Psoas muscle (tissue), 8 donors: Measurements from ENCODE around the gene PDZD8. TPM values are rescaled to one million over a fixed set of nuclear protein-coding genes. Genes with fewer than 3 reads are reported as not detected.

Experiments
- ATAC-seq, 4 donors: fragments of 200-7000 bp; cut with Tn5 transposase; one replicate each; pipeline ENCODE4 v1.9.1; 2020; ENCODE audit warnings: moderate library complexity in 3 of 4, mild to moderate bottlenecking in 2 of 4
- DNase-seq, 2 donors: peaks; one replicate each; pipeline ENCODE4 v3.0.0-alpha.2; 2020
- H3K27ac ChIP-seq: fragments of 200-600 bp; one replicate; pipeline ENCODE4 v1.8.0; 2022
- H3K27me3 ChIP-seq, 3 donors: fragments of 200-600 bp in 1 of 3; one replicate each; pipeline versions ENCODE4 v1.6.1 to v1.8.0; 2013 to 2022; ENCODE audit warnings: low read length in 2 of 3, mild to moderate bottlenecking in 2 of 3, moderate library complexity in 1 of 3; ENCODE audit not compliant: insufficient read depth in 3 of 3
- H3K36me3 ChIP-seq, 2 donors: fragments of 200-600 bp in 1 of 2; one replicate each; pipeline versions ENCODE4 v1.6.1 to v1.8.0; 2013 to 2022; ENCODE audit warnings: low read depth in 1 of 2, mild to moderate bottlenecking in 1 of 2, moderate library complexity in 1 of 2; ENCODE audit not compliant: insufficient read depth in 1 of 2
- H3K4me1 ChIP-seq: fragments of 200-600 bp; one replicate; pipeline ENCODE4 v1.8.0; 2022
- H3K4me3 ChIP-seq: fragments of 200-600 bp; one replicate; pipeline ENCODE4 v1.8.0; 2022; ENCODE audit warnings: mild to moderate bottlenecking
- H3K9me3 ChIP-seq: fragments of 200-600 bp; one replicate; pipeline ENCODE4 v1.8.0; 2022
- WGBS, 3 donors: extraction: QIAGEN DNeasy Blood & Tissue Kit; methylation state at CpG; one replicate each; pipeline versions ENCODE4 v1.1.6 to v1.1.7; 2013; 5-methylcytosine and 5-hydroxymethylcytosine counted together
- intact Hi-C, 2 donors: fragments of 100-400 bp; cut with DNase I; formaldehyde crosslinking; loops; one replicate each; pipeline versions ENCODE4 v1.11.0 to v1.14.2; 2022
- polyA plus RNA-seq, 3 donors: library from polyadenylated mRNA; stranded (reverse); fragments of 200-250 nt; gene quantifications; one replicate each; pipeline ENCODE4 v1.2.3, GENCODE V29; 2013
- total RNA-seq, 4 donors: library from RNA; stranded (reverse); fragmentation: NEBNext Ultra II Directional in 2 of 4; extraction: Animal tissue kit (Norgen Biotek cat#: 25700) in 2 of 4; gene quantifications; one replicate each; pipeline versions ENCODE4 v1.2.1 to v1.2.4, GENCODE V29; 2021 to 2023
- TF ChIP-seq, protein P1 (sequence below): fragments of 200-600 bp; IDR thresholded peaks from one replicate; pipeline ENCODE4 v1.8.0; 2022; ENCODE audit warnings: antibody characterized with exemption
- donor health status: healthy with polysubstance abuse.
- donor health status: DM: no; HTN: no; CAD: no; lungs with moderate emphysema.
- donor health status: Bipolar disorder and iron deficiency.
- donor health status: healthy.
- donor health status: DM: yes; HTN: yes; CAD: no.
- donor health status: DM: no; HTN: no; CAD: no.
- donor health status: DM: no; HTN: no; CAD: no.
- donor health status: DM: yes; HTN: yes; CAD: no.

PDZD8 gene
- total and polyA plus RNA-seq, 7 donors: 3.3 to 20.3 (median 19.1) TPM

DNA sequence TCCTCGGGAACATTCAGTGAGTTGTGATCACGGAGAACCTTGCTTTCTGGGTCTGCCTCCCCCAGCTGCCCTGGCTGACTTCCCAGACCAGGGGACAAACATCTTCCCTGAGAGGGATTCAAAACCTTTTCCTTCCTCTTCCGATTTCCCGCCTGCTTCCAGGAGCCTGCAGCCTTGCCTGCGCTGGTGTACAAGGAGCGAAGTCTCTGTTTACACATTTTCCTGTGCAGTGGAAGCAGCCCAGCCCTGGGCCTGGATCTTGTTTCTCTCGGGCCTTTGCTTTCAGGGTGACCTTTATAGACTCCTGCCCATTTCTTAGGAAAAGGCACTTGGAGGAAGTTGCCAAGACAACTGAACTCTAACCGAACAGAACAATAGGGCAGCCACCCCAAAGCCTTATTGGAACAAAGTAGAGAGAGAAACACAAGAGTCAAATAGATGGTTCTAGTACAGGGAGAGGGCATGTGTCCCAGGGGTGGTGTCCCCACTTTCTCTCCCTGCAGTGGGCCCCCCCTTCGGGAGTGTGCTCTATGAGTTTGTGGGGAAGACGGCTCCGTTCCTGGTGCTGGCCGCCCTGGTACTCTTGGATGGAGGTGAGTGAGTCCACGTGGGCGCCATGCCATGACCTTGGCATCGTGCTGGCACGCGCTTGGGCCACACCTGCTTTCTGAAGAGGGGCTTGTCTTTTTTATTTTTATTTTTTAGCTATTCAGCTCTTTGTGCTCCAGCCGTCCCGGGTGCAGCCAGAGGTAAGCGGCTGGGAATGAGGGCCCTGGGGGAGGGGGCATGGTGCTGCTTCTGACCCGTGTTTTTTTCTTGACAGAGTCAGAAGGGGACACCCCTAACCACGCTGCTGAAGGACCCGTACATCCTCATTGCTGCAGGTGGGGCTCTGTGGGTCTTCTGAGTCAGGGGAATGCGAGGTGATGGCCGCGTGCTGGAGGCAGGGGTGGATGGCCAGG lies 120.2 kb downstream of the PDZD8 start:
- Histone ChIP-seq H3K9me3 (no peaks in the 10 kb centered on the region), H3K4me3 (no peak overlapping the region), H3K4me1 (no peaks in the 10 kb centered on the region), H3K36me3 (no peaks in the 10 kb centered on the region), H3K27ac (no peak overlapping the region), H3K27me3 (peaks cover 0 to 17% (median 2%) of the 10 kb centered on the region in 3 donors)
- ATAC-seq (no peak), DNase-seq (no peak)
- intact Hi-C loops: no loop called here
- 72 to 74% (median 73%) methylated on average over 26 of the region's 26 CpGs for WGBS, 3 donors
- TF ChIP-seq, protein P1, sequence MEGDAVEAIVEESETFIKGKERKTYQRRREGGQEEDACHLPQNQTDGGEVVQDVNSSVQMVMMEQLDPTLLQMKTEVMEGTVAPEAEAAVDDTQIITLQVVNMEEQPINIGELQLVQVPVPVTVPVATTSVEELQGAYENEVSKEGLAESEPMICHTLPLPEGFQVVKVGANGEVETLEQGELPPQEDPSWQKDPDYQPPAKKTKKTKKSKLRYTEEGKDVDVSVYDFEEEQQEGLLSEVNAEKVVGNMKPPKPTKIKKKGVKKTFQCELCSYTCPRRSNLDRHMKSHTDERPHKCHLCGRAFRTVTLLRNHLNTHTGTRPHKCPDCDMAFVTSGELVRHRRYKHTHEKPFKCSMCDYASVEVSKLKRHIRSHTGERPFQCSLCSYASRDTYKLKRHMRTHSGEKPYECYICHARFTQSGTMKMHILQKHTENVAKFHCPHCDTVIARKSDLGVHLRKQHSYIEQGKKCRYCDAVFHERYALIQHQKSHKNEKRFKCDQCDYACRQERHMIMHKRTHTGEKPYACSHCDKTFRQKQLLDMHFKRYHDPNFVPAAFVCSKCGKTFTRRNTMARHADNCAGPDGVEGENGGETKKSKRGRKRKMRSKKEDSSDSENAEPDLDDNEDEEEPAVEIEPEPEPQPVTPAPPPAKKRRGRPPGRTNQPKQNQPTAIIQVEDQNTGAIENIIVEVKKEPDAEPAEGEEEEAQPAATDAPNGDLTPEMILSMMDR: no peak

DNA sequence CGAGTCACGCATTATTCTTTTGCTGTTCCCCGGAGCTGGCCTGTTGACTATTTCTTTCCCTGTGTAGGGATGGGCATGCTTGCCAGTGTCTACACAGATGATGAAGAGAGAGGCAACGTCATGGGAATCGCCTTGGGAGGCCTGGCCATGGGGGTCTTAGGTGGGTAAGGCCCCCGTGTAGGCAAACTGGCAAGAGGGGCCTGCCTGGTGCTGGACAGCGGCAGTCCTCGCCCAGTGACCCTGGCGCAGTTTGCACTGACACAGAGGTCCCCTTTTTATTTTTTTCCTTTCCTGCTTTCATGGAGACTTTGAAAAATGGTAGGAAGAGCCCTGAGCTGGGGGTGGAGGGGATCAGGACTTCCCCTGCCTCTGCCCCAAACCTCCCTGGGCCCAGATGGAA lies 120.9 kb downstream of the PDZD8 start:
- ATAC-seq: no peak
- intact Hi-C loops: no loop called here
- 61 to 70% (median 69%) methylated on average over 9 of the region's 9 CpGs for WGBS, 3 donors
- Histone ChIP-seq H3K4me1 (no peaks in the 10 kb centered on the region), H3K27me3 (peaks cover 0 to 16% (median 2%) of the 10 kb centered on the region in 3 donors), H3K4me3 (no peak overlapping the region), H3K9me3 (no peaks in the 10 kb centered on the region), H3K27ac (no peak overlapping the region), H3K36me3 (no peaks in the 10 kb centered on the region)
- TF ChIP-seq, protein P1: no peak
- DNase-seq: no peak

DNA sequence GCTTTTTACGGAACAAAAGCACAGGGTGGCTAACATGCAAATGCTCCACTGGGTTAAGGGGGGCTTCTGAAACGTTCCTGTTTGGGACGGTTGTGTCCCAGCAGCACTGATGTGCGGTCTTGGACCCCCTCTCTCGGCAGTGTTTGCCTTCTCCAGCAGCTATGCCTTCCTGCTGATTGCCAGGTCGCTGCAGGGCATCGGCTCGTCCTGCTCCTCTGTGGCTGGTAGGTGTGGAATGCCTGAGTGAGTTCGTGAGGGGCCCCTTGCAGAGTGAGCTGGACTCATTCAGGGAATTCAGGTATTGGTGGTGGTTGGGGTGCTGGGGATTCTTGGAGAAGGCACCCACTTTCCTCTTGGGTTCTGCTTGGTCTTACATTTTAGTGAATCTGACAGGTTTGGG lies 121.3 kb downstream of the PDZD8 start:
- Histone ChIP-seq H3K27me3 (peaks cover 0 to 12% (median 2%) of the 10 kb centered on the region in 3 donors), H3K9me3 (no peaks in the 10 kb centered on the region), H3K4me1 (no peaks in the 10 kb centered on the region), H3K4me3 (no peak overlapping the region), H3K27ac (no peak overlapping the region), H3K36me3 (no peaks in the 10 kb centered on the region)
- DNase-seq (no peak), ATAC-seq (no peak)
- WGBS, 3 donors: 64 to 74% (median 68%) methylated on average over 9 of the region's 9 CpGs
- intact Hi-C loops: no loop called here
- TF ChIP-seq, protein P1: no peak

DNA sequence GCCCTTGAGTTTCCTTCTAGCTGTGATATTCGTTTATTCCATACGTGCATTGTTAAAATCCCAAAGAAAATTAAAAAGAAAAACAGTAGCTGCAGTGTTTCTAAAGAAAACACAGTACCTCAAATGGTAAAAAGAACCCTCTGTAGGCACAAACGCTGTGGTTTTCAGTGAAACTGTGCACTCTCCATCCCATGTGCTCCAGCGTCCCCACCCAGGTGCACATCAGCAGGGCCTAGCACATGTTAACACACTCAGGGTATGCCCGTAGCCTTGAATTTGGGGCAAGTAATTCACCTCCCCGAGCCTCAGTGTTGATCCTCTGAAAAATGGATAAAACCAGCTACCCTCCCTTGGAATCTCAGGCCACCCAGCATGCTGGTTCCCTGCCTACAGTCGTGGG lies 124.8 kb downstream of the PDZD8 start:
- TF ChIP-seq, protein P1: no peak
- H3K27ac ChIP-seq: no peak overlapping the region
- no peaks in the 10 kb centered on the region for H3K9me3 ChIP-seq
- ATAC-seq (no peak), DNase-seq (no peak)
- no peaks in the 10 kb centered on the region for H3K36me3 ChIP-seq
- 53 to 67% (median 56%) methylated on average over 7 of the region's 7 CpGs for WGBS, 3 donors
- no peak overlapping the region for H3K4me3 ChIP-seq
- H3K4me1 ChIP-seq: no peaks in the 10 kb centered on the region
- peaks cover 4 to 17% (median 7%) of the 10 kb centered on the region in 3 donors for H3K27me3 ChIP-seq
- intact Hi-C loops: no loop called here
